GM21529 (cell line): ENCODE data around the gene SGMS1.
A peak's percentile ranks its signal among the peaks of the same experiment; 100 is the strongest.
"Not testable (repeated sequence)": the region's sequence is repeated elsewhere in the genome, so short reads cannot be mapped to it uniquely, and the experiment has no call there.

Experiments used
- ATAC-seq: cut with Tn5 transposase; IDR thresholded peaks from one replicate; pipeline ENCODE4 v1.9.1; 2021; ENCODE audit not compliant: unreplicated experiment

Gene SGMS1

DNA sequence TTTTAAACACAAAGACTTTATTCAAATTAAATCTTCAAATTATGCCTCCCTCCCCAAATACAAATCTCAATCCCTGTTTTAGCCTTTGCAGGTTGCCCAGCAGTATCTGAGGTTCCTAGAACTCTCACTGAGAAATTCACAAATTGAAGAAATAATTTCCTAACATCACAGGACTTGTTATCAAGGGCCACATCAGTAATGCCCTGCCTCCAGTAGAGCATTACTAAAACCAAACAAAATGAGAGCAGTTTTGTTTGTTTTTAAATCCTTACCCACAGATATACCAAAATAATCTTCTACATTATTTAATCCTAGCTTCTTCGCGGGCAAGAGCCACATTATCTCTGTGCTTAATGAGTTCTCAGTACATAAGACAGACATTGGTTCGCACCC lies 152.2 kb downstream of the SGMS1 start:
- no peak for ATAC-seq

DNA sequence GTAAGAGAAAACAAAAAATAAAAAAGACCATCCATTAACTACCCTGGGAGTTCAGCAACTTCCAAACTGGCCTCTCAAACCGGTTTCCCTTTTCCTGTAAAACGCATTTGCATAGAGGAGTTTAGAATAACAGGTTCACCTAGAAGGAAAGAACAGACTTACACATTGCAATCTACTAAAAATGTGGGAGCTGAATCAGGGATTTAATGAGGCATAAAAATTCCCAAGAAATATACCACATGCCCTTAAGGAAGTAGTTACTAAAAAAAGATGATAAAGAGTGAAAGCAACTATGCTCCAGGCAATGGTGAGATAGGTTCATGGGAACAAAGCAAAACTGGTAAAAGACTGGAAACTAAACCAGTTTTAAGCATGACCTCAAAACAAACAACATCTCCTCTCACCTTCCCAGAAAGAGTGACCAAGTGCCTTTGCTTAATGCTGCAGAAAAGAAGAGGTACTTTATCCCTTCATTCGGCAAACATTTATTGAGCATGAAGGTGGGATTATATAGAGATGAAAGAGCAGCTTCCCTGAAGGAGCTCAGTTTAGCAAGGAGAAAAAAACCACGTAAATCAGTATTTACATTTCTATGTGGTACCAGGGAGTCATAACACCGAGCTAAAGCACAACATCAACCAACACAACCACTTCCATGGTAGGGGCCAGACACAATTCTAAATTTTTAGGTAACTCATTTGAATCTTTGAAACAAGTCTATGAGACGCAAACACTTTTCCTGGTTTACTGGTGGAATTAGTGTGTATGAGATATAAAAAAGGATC lies 152.8 kb downstream of the SGMS1 start:
- ATAC-seq: no peak

DNA sequence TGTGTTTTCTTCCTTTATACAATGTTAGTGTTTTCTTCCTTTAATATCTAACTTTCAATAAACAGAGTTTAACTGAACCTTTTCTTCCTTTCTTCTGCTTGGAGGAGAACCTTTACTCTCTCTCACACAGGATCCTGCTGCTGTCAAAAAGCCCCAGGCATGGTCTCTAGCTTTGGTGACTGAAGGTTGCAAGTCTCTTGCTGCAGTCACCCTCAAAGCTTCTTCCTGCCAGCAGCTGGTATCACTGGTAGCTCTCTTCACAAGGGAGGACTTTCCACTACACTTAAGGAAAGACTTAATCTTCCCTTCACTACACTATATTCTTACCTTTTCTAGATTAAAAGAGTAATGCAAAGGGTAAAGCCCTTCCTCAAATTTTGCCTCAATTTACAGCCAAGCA lies 153.4 kb downstream of the SGMS1 start:
- peak; percentile 64 for ATAC-seq

DNA sequence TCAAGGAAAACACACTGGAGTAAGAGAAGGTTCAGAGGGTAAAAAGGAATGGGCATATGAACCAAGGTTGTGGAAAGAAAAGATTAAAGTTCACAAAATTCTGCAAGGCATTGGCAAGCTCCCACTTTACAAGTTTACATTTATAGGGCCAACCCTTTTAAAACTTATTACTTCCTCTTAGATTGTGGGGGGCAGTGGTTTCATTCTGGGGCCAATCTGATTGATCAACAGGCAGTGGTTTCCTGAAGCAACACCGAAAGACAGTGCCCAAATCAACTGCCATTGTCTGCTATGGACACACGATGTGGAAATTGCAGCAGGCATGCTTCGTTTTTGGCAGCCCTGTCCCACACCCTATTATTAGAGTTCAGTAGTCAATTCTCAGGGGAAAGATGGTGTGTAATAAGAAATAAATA lies 154.0 kb downstream of the SGMS1 start:
- ATAC-seq: no peak

DNA sequence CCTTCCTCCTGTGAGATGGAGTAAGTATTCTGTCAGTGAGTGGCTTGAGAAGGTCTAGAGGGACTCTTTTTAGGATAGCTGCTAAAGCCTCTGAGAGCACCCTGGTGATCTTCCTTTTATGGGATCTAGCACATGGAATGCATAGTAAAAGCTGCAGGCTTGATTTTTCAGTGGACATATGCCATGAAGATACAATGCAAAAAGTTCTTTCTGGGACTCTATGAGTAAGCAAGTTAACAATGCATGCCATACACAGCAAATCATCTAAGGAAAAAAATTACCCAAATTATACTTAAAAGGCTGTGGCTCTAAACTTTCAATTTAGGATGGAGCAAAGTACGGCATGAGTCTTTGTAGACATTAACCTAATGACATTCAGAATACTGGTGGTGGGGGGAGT lies 154.5 kb downstream of the SGMS1 start:
- no peak for ATAC-seq

DNA sequence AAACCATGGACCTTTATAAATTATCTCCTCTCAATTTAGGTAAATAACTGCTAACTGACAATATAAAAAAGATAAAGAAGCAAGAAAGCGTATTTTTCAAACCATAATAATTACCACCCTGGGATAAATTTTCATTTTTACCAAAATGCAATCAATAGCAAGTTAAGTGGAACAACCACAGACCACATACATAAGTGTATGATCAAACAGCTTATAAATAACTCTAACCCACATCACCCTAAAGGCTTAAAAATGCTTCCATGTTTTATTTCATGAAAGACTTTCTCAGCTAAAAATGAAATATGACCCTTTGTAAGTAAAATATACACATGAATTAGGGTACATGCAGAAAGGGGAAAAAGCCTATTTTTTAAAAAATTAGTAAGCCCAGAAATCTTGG lies 156.5 kb downstream of the SGMS1 start:
- ATAC-seq: no peak

DNA sequence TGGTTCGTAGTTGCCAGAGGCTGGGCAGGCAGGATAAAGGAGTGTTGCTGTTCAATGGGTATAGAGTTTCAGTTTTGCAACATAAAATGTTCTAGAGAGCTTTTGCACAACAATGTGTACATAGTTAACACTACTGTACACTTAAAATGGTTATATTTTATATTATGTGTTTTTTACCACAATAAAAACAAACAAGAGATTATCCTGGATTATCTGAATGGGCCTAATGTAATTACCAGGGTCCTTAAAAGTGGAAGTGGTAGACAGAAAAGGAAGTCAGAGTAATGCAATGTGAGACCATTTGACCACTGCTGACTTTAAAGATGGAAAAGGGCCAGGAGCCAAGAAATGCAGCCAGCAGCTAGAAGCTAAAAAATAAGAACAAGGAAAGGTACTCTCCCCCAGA lies 159.7 kb downstream of the SGMS1 start:
- ATAC-seq: no peak

DNA sequence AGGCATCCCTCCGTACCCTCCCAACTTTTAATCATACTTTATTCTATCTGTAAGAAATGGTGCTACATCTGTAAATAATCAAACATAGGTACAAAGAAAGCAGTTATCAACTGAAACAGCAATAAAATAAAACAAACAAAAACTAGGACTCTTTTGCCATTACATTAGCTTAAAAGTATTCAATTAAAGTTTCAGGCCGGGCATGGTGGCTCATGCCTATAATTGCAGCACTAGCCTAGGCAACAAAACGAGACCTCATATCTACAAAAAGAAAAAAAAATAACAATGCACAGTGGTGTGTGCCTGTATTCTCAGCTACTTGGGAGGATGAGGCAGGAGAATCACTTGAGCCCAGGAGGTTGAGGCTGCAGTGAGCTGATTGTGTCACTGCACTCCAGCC lies 161.9 kb downstream of the SGMS1 start:
- no peak for ATAC-seq

DNA sequence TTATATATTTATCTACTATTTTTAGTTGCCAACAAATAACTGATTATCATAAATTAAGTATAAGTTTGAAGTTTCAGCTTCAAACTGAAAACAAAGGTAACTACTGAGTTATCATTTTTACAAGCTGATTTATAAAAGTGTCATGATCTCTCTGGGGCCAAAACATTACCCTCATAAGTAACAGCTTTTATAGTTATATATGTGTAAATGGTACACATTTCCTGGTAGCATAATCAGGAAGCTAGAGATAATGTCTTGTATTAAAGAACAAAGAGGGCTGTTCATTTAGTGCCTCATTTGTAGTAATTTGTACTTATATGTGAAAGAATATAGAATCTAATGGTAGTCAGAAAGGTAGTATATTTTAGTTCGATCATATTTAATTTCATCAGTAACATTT lies 162.6 kb downstream of the SGMS1 start:
- no peak for ATAC-seq

DNA sequence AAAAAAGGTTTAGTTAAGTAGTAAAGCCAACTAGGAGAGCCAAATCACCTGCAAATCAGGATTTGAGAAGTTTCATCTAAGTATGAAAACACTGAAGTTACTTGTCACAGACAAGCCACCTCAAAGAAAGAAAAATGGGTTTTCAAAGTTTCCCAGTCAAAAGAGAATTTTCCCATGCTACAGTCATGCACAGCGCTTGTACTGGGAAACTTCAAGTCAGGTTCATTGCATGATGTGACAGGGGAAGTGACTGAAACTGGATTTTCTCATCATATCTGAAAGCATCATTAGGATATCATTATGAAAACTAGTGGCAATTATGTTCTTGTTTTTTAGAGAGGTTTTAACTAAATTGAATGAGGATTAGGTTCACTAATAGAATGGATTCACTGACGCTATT lies 167.0 kb downstream of the SGMS1 start:
- ATAC-seq: peak; percentile 36

DNA sequence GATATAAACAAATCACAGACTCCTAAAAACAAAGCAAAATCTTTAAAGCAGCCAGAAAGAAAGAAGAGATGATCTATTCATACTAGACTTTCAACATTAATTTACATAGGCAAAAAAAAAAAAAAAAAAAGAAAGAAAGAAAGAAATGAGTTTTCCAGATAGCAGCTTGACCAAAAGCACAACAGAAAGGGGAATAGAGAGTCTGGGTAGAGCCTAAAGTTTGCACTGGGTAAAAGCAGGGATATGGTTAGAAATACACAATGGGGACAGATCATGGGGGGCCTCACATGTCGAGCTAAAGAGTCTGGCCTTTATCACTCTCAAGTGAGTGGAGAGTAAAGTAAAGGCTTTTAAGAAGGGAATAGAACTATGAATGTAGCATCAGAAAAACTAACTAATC lies 169.8 kb downstream of the SGMS1 start:
- no peak for ATAC-seq

DNA sequence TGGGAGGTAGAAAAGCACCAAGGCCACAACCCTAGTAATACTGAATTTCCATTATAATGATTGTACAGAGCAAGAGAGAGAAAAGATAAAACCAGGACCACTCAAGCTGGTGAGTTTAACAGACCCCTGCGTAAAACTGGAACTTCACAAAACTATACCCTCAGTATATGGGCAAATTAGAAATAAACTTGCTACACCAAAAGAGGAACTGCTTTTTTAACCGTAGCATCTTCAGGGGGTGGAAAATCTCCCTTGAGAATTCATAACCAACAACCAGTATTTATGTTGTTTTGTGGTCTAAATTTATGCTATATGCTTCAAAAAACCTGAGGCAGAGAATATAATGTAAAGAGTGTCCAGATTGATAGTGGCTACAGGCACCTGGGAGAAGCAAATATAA lies 171.2 kb downstream of the SGMS1 start:
- ATAC-seq: no peak

DNA sequence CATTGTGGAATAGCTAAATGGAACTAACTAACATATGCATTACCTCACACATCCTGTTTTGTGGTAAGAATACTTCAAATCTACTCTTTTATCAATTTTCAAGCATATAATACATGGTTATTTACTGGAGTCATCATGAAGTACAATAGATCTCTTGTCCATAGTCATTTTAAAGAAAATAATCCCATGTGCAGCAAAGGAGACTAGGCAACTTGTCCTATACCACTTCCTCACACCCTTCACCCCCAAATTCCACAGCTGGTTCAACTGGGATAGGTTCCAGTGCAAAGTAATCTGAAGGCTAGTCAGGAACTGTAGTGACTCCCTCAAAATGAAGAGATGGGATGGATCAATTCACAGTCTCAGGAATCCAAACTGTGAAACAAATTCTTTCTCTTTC lies 176.1 kb downstream of the SGMS1 start:
- ATAC-seq: no peak

DNA sequence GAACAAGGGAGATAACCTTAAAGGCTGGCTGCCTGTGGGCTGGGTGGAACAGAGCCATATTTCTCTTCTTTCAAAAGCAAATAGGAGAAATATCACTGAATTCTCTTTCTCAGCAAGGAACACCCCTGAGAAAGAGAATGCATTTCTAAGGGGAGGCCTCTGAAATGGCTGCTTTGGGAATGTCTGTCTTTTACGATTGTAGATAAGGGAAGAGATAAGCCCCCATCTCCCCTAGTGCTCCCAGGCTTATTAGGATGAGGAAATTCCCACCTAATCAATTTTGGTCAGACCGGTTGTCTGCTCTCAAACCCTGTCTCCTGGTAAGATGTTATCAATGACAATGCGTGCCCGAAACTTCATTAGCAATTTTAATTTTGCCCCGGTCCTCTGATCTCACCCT lies 178.0 kb downstream of the SGMS1 start:
- not testable (repeated sequence) for ATAC-seq

DNA sequence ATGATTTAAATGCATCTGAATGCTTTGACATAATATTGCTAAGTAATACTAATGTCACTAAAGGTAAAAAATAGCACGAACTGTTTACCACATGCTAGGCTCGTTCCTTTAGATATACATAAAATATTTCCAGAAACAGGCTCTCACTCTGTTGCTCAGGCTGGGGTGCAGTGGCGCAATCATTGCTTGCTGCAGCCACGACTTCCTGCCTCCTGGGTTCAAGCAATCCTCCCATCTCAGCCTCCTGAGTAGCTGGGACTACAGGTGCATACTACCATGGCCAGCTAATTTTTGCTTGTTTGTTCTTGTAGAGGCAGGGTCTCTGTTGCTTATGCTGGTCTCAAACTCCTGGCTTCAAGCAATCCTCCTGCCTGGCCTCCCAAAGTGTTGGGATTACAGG lies 183.3 kb downstream of the SGMS1 start:
- ATAC-seq: no peak

DNA sequence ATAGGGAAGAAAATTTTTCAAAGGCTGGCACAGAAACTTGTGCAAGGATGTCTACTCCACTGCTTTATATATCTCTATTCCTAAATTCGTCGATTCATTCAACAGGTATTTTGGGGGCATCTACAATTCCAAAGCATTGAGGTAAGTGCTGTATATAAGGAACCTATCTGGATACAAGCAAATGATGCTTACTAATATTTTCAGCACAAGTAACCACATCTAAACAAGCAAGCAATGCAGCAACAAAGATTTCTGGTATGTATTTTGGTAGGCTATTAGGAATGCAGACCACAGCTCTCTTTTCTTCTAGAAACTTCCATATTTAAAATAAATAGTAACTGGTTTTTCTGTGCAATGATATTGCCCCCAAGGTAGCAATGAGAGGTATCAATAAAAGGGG lies 183.9 kb downstream of the SGMS1 start:
- no peak for ATAC-seq

DNA sequence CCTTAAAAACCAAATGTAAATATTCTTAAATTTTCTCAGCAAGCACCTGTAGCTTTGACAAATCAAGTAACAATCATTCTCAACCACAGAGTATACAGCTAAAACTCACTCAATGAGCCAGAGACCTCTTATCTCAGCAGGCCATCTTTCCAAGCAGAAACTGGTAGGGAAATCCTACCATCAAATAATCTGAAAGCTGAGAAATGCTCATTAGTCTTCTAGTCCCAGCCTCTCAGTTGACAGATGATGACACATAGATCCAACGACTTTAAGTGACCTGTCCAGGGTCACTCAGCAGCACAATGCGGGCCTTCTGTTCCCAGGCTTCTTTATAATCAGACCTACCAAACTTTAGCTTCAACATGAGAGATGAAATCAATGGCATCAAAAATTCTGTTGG lies 184.6 kb downstream of the SGMS1 start:
- no peak for ATAC-seq

DNA sequence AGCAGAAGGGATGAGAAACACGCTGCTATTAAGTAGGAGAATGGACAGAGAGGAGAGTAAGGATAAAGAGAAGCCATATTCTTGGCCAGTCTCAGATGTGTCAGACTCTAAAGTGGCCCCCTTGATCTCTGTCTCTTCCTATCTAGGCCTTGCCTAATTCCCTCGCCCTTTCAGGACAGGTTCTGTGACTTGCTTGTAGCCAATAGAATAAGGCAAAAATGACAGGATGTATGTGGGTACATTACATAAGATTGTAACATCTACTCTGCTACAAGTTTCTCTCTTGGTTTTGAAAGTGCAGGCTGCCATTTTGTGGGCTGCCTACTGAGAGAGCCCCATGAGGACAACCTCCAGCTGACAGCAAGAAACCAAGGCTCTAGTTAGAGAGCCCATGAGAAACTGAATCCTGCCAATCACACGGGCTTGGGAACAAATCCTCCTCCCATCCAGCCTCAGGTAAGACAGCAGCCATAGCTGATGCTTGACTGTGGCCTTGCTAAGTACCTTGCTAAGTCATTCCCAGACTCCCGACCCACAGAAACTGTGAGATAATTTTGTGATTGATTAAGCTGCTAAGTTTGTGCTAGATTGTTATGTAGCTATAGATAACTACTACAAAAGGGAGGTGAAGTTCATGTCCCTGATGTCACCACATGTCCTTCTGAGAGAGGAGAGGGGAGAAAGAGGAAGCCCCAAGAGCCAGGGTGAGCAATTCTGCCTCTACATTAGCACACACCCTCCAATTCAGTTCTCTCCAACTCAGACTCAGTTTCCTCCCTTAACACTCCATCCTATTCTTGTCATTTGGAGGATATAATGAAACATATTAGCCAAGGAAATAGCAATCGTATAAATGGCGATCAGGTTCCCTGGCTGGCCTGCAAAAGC lies 185.5 kb downstream of the SGMS1 start:
- no peak for ATAC-seq

DNA sequence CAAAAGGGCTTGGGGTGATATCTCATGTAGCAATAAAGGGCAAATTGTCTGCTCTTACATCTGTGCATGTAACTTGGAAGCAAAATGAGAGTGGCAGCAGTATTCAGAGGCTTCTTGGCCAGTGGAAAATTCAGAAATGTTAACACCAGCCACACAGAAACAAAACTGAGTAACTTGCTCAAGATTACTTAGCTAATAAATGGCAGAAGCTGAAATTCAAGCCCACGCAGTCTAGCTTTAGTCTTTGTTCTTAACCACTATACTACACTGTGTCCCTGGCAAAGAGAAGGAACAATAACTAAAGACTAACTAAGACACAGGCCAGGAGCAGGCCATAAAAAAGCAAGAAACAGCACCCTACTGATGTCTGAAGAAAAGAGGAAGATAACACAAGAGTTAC lies 186.5 kb downstream of the SGMS1 start:
- ATAC-seq: no peak

DNA sequence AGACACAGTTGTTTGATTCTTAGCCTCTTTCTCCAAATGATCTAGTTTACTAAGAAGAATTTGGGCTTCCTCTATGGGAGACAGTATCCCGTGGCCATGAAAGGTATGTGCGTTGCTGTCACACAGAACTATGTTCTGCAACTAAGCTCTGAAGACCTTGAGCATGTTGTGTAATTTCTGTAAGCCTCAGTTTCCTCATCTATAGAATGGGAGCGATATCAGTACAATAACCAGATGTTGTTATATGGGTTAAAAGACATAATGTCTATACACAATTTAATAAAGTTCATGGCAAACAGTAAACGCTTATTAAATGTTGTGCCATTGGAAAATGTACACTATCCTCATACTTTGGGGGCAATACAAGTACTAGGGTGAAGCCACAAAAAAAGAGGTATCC lies 187.0 kb downstream of the SGMS1 start:
- ATAC-seq: no peak

DNA sequence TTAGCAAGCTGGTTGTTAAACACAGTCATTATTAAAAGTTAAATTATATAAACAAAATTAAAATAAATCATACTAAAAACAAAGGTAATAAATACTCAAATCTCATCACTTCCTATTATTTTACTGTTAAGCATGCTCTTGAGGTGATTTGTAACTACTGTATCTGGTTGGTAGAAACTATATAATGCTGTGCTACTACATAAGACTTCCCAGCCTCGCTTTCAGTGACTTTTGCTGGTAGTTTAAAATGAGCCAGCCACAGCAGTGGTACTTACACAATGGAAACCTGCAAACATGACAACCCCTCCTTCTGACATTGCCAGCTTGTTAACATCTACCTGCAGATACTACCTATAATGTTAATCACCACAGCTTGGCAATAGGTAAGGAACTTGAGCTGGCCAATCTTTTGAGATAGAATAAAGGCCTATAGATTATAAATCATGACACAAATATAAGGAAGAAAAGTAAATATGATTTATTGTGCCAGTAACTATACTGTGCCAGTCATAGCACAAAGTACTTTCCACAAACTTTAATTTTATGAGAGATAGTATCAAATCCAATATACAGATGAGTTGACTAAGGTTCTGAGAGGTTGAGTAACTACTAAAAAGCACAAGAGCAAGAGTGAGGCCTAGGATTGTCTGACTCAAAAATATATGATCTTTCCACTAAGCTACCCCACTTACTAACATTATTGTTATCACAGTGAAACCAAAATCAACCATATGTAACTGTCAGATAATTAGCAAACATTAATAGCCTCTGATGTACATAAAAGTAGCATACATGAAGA lies 191.3 kb downstream of the SGMS1 start:
- peak; percentile 60 for ATAC-seq

DNA sequence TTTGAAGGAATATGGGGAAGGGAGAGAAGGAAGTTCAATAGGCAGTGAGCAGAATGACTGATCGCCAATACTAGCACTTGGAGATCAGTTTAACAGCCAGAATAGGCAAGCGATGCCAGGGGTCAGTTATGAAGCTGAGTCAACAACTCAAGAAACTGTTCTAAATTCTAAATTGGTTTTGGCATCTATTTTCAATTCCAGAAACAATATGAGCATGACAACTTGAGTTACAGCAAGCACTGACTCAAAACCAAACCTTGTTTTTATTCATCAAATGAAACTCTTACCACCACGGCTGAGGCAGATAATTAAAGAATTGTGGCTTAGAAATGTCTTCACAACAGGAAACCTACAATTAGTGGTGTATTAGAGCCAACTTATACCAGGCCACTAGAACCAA lies 192.0 kb downstream of the SGMS1 start:
- peak; percentile 86 for ATAC-seq
